HG03196 (cell line): ENCODE data around the gene UBAC2.
A peak's percentile ranks its signal among the peaks of the same experiment; 100 is the strongest.

ENCODE experiments used
- ATAC-seq: cut with Tn5 transposase; IDR thresholded peaks from one replicate; pipeline ENCODE4 v1.9.1; 2021; ENCODE audit not compliant: unreplicated experiment

Gene UBAC2

GRCh38 chr13:99290894-99291293 lies 90.2 kb downstream of the UBAC2 start:
- no peak for ATAC-seq

- ATAC-seq = no peak
Observed at GRCh38 chr13:99293178-99293577, 92.5 kb downstream of the UBAC2 start.

GRCh38 chr13:99294198-99294597 lies 93.5 kb downstream of the UBAC2 start:
- ATAC-seq = no peak

- ATAC-seq = no peak
Observed at GRCh38 chr13:99294958-99295357, 94.3 kb downstream of the UBAC2 start.

GRCh38 chr13:99295488-99296252 lies 95.0 kb downstream of the UBAC2 start:
- ATAC-seq = no peak

- ATAC-seq = peak; percentile 48
Observed at GRCh38 chr13:99296398-99296797, 95.7 kb downstream of the UBAC2 start.

GRCh38 chr13:99297331-99297730 lies 96.7 kb downstream of the UBAC2 start:
- no peak for ATAC-seq

GRCh38 chr13:99298056-99298455 lies 97.4 kb downstream of the UBAC2 start:
- ATAC-seq = no peak

GRCh38 chr13:99299256-99299919 lies 98.7 kb downstream of the UBAC2 start:
- no peak for ATAC-seq

- no peak for ATAC-seq
Observed at GRCh38 chr13:99299920-99300341, 99.3 kb downstream of the UBAC2 start.

GRCh38 chr13:99301056-99301838 lies 100.6 kb downstream of the UBAC2 start:
- ATAC-seq = no peak

- no peak for ATAC-seq
Observed at GRCh38 chr13:99301913-99302636, 101.4 kb downstream of the UBAC2 start.

GRCh38 chr13:99302637-99303505 lies 102.2 kb downstream of the UBAC2 start:
- ATAC-seq = no peak

GRCh38 chr13:99303863-99304521 lies 103.3 kb downstream of the UBAC2 start:
- ATAC-seq = no peak

- ATAC-seq = no peak
Observed at GRCh38 chr13:99304541-99304940, 103.9 kb downstream of the UBAC2 start.

- no peak for ATAC-seq
Observed at GRCh38 chr13:99305158-99305557, 104.5 kb downstream of the UBAC2 start.

GRCh38 chr13:99305566-99305965 lies 104.9 kb downstream of the UBAC2 start:
- ATAC-seq = no peak

- peak; percentile 60 for ATAC-seq
Observed at GRCh38 chr13:99307247-99307646, 106.6 kb downstream of the UBAC2 start, which contains the start of gene GPR183. Gene GPR183, minus strand, starts transcription at chr13:99307399. Its CDS starts 11,254 bp downstream, at chr13:99296145.

GRCh38 chr13:99307648-99308339 lies 107.1 kb downstream of the UBAC2 start:
- ATAC-seq = peak; percentile 48
